ENCODE measurements around the gene ZP2. TPM values are rescaled to one million over a fixed set of nuclear protein-coding genes. Genes with fewer than 3 reads are reported as not detected.

ZP2 gene
- total RNA-seq, 2 donors from 2014 or later, result not detected

GRCh38 chr16:21228361-21228872 is 17.0 kb upstream of the ZP2 start:
- H3K27ac Mint-ChIP-seq, result no peak overlapping the region
- no peaks in the 10 kb centered on the region for H3K4me1 Mint-ChIP-seq (ENCODE audit: low read depth in 2 of 2)
- H3K27me3 Mint-ChIP-seq, result peaks cover 42 to 75% of the 10 kb centered on the region in 2 donors
- DNase-seq (ENCODE audit: low spot score) (no peak), ATAC-seq (no peak)
- no peaks in the 10 kb centered on the region for H3K9me3 Mint-ChIP-seq
- no peak overlapping the region for H3K4me3 Mint-ChIP-seq
- no peaks in the 10 kb centered on the region for H3K36me3 Mint-ChIP-seq

DNA sequence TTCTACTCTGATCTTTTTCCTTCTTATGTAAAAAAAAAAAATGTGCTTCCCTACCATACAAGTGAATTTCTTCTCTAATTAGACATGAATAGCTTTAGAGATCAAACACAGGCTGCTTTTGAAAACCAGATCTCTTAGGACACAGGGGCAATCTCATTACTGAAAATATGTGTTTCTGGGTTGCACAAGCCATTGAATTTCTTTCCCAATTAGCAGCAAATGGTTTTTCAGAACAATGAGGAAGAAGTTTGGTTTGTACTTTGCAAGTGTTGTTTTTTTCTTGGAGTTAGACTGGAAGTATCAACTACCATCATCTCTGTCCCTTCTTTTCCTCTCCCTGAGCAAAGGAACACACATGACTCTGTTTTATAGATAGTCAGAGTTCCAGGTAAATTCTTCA is 16.5 kb upstream of the ZP2 start:
- H3K4me1 Mint-ChIP-seq (ENCODE audit: low read depth in 2 of 2), result no peaks in the 10 kb centered on the region
- no peak for ATAC-seq
- peaks cover 43 to 73% of the 10 kb centered on the region in 2 donors for H3K27me3 Mint-ChIP-seq
- no peak overlapping the region for H3K27ac Mint-ChIP-seq
- no peak overlapping the region for H3K4me3 Mint-ChIP-seq
- H3K9me3 Mint-ChIP-seq, result no peaks in the 10 kb centered on the region
- DNase-seq (ENCODE audit: low spot score), result no peak
- no peaks in the 10 kb centered on the region for H3K36me3 Mint-ChIP-seq

GRCh38 chr16:21226749-21227148 is 15.4 kb upstream of the ZP2 start:
- Mint-ChIP-seq H3K27ac (no peak overlapping the region), H3K9me3 (no peaks in the 10 kb centered on the region), H3K27me3 (peaks cover 47 to 67% of the 10 kb centered on the region in 2 donors), H3K4me3 (no peak overlapping the region), H3K4me1 (ENCODE audit: low read depth in 2 of 2) (no peaks in the 10 kb centered on the region), H3K36me3 (no peaks in the 10 kb centered on the region)
- ATAC-seq (no peak), DNase-seq (ENCODE audit: low spot score) (no peak)

GRCh38 chr16:21224800-21225199 is 13.4 kb upstream of the ZP2 start:
- Mint-ChIP-seq H3K4me1 (ENCODE audit: low read depth in 2 of 2) (no peaks in the 10 kb centered on the region), H3K27ac (no peak overlapping the region), H3K36me3 (no peaks in the 10 kb centered on the region), H3K27me3 (peaks cover 51 to 66% of the 10 kb centered on the region in 2 donors), H3K4me3 (no peak overlapping the region), H3K9me3 (no peaks in the 10 kb centered on the region)
- no peak for DNase-seq (ENCODE audit: low spot score)
- ATAC-seq, result no peak

DNA sequence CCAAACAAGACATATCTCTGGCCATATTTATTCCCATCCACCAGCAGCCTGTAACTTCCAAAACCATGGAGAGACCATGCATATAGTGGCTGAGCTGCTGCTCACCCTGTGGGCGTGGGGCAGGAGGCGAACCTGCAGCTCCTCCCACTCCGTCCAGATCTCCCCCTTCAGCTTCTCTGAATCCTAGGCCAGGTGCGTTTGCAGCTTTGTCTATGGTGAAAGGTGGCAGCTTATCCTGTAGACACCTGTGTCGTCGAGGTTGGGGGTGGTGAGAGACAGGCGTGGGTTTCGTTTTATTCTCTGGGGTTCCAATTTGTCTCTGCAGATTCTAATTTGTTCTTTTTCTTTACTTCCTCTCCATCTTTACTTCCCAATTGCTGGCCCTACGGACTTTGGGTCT is 12.4 kb upstream of the ZP2 start:
- no peak for ATAC-seq
- H3K27ac Mint-ChIP-seq, result no peak overlapping the region
- H3K4me3 Mint-ChIP-seq, result no peak overlapping the region
- H3K27me3 Mint-ChIP-seq, result peaks cover 48 to 56% of the 10 kb centered on the region in 2 donors
- H3K4me1 Mint-ChIP-seq (ENCODE audit: low read depth in 2 of 2), result no peaks in the 10 kb centered on the region
- H3K36me3 Mint-ChIP-seq, result no peaks in the 10 kb centered on the region
- no peak for DNase-seq (ENCODE audit: low spot score)
- H3K9me3 Mint-ChIP-seq, result no peaks in the 10 kb centered on the region

DNA sequence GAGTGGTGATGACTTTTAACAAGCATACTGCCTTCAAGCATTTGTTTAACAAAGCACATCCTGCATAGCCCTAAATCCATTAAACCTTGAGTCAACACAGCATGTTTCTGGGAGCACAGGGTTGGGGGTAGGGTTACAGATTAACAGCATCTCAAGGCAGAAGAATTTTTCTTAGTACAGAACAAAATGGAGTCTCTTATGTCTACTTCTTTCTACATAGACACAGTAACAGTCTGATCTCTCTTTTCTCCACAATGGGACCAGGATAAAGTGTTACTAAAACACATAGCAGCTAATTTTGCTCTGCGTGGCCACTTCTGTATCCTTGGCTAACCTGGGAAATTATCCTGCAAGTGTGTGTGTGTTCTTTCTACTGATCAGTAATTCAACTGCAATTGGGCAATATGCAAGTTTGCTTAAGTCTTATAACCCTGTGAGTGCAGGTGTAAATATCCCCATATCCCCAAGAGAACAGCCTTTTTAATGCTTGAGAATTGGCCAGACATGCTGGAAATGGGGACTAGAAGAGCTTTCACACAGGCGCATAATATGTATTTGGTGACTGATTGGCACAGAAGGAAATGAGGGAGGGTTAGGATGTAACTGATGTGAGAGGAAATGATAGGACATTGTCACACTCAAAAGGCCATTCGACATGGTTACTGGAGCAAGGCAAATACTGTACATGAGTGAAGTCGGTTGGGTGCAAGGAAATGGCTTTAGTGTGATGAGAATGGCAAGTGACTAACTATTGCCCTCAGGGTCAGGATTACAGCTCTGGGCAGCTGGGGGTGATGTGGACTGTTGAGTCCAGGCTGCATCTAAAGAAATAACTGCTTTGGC is 11.3 kb upstream of the ZP2 start:
- Mint-ChIP-seq H3K9me3 (no peaks in the 10 kb centered on the region), H3K27ac (no peak overlapping the region), H3K4me1 (ENCODE audit: low read depth in 2 of 2) (no peaks in the 10 kb centered on the region), H3K36me3 (no peaks in the 10 kb centered on the region), H3K27me3 (peaks cover 40 to 45% of the 10 kb centered on the region in 2 donors), H3K4me3 (no peak overlapping the region)
- ATAC-seq (no peak), DNase-seq (ENCODE audit: low spot score) (no peak)

DNA sequence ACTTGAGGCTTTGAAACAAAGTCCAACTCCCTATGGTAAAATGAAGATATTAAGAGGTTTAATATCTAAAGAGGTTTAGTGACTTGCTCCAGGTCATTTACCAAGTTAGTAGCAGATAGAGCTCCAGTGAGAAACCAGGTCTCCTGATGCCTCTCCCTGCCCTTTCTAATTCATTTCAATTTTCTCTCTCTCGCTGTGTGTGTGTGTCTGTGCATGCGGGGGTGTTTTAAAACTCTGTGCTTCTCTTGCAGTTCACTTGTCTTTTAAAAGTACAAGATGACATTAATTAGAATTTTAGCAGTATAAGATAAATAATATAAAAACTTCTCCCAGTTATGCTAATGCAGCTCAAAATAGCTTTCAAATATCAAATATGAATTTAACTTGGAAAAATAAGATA is 8.2 kb upstream of the ZP2 start:
- H3K36me3 Mint-ChIP-seq, result no peaks in the 10 kb centered on the region
- H3K27ac Mint-ChIP-seq, result no peak overlapping the region
- no peaks in the 10 kb centered on the region for H3K4me1 Mint-ChIP-seq (ENCODE audit: low read depth in 2 of 2)
- H3K27me3 Mint-ChIP-seq, result peaks cover 29 to 35% of the 10 kb centered on the region in 2 donors
- no peaks in the 10 kb centered on the region for H3K9me3 Mint-ChIP-seq
- DNase-seq (ENCODE audit: low spot score), result no peak
- no peak for ATAC-seq
- H3K4me3 Mint-ChIP-seq, result no peak overlapping the region

- Mint-ChIP-seq H3K4me1 (ENCODE audit: low read depth in 2 of 2) (no peaks in the 10 kb centered on the region), H3K27ac (no peak overlapping the region), H3K9me3 (no peaks in the 10 kb centered on the region), H3K36me3 (no peaks in the 10 kb centered on the region), H3K4me3 (no peak overlapping the region), H3K27me3 (peaks cover 25 to 26% of the 10 kb centered on the region in 2 donors)
- DNase-seq (ENCODE audit: low spot score) (no peak), ATAC-seq (no peak)
These were observed 6.8 kb upstream of the ZP2 start for GRCh38 chr16:21218153-21218552.

DNA sequence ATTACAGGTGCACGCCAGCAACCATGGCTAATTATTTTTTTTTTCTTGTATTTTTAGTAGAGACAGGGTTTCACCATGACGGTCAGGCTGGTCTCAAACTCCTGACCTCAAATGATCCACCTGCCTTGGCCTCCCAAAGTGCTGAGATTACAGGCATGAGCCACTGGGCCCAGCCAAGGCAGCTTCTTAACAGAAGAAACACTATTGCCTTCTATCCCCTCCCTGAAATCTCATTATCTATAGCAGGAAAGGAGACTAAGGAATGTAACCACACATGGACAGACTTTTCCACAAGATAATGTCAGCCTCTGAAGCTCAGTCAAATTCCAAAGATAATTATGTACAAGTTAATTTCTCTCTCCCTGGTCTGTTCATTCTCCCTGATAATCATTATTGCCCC is 5.7 kb upstream of the ZP2 start:
- Mint-ChIP-seq H3K27me3 (peaks cover 18 to 21% of the 10 kb centered on the region in 2 donors), H3K4me1 (ENCODE audit: low read depth in 2 of 2) (no peaks in the 10 kb centered on the region), H3K36me3 (no peaks in the 10 kb centered on the region), H3K4me3 (no peak overlapping the region), H3K27ac (no peak overlapping the region), H3K9me3 (no peaks in the 10 kb centered on the region)
- no peak for DNase-seq (ENCODE audit: low spot score)
- ATAC-seq, result no peak

DNA sequence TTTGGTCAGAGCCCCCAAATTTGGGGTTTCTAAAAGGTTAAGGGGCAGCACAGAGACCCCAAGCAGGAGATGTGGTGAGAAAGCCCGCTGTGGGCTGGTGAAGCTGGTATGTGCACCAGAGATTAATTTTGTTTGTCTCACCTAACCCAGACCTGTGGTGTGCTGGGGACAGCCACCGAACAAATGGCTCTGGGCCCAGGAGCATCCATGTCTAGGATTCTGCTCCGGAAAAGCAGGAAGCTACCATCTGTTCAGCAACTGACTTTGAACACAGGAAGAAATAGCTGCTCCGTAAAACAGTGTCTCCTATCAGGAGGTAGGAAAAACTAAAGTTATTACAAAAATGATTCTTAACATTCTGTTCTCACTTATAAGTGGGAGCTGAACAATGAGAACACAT is 2.7 kb upstream of the ZP2 start:
- DNase-seq (ENCODE audit: low spot score) (no peak), ATAC-seq (no peak)
- Mint-ChIP-seq H3K36me3 (no peaks in the 10 kb centered on the region), H3K9me3 (no peaks in the 10 kb centered on the region), H3K4me3 (no peak overlapping the region), H3K27ac (no peak overlapping the region), H3K27me3 (peaks cover 12 to 15% of the 10 kb centered on the region in 2 donors), H3K4me1 (ENCODE audit: low read depth in 2 of 2) (no peaks in the 10 kb centered on the region)

GRCh38 chr16:21208446-21209230 is 2.7 kb downstream of the ZP2 start:
- no peak for ATAC-seq
- H3K4me3 Mint-ChIP-seq, result no peak overlapping the region

GRCh38 chr16:21206550-21206949 is 4.8 kb downstream of the ZP2 start:
- ATAC-seq, result no peak
- H3K27ac Mint-ChIP-seq, result no peak overlapping the region
- H3K9me3 Mint-ChIP-seq, result no peaks in the 10 kb centered on the region
- H3K36me3 Mint-ChIP-seq, result no peaks in the 10 kb centered on the region
- H3K4me3 Mint-ChIP-seq, result no peak overlapping the region
- DNase-seq (ENCODE audit: low spot score), result no peak
- H3K27me3 Mint-ChIP-seq, result peaks cover 20 to 32% of the 10 kb centered on the region in 2 donors
- H3K4me1 Mint-ChIP-seq (ENCODE audit: low read depth in 2 of 2), result no peaks in the 10 kb centered on the region

More at GRCh38 chr16:21208446-21209230, 2.7 kb downstream of the ZP2 start:
- H3K27ac Mint-ChIP-seq, result no peak overlapping the region
- no peaks in the 10 kb centered on the region for H3K9me3 Mint-ChIP-seq
- DNase-seq (ENCODE audit: low spot score), result no peak
- peaks cover 17 to 18% of the 10 kb centered on the region in 2 donors for H3K27me3 Mint-ChIP-seq
- no peaks in the 10 kb centered on the region for H3K36me3 Mint-ChIP-seq
- no peaks in the 10 kb centered on the region for H3K4me1 Mint-ChIP-seq (ENCODE audit: low read depth in 2 of 2)

DNA sequence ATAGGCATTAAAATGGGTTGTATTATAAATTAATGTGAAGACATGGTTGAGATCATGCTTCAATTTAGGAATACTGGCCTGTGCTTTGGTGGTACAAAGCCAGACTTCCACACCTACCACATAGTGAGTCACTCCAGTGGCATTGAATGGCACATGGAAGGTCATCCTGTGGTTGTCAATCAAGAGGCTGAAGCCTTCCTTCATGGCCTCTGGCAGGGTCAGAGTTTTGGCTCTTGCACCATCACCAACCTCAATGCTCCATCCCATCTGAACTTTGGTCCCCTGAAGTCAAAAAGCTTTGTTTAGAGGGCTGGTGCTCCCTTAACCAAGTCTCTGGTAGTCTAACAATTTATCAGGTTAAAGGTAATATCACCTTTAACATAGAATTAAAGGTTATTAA is 6.1 kb downstream of the ZP2 start:
- Mint-ChIP-seq H3K9me3 (no peaks in the 10 kb centered on the region), H3K4me3 (no peak overlapping the region), H3K27me3 (peaks cover 24 to 30% of the 10 kb centered on the region in 2 donors), H3K4me1 (ENCODE audit: low read depth in 2 of 2) (no peaks in the 10 kb centered on the region), H3K36me3 (no peaks in the 10 kb centered on the region), H3K27ac (no peak overlapping the region)
- DNase-seq (ENCODE audit: low spot score), result no peak
- no peak for ATAC-seq

- ATAC-seq (no peak), DNase-seq (ENCODE audit: low spot score) (no peak)
- Mint-ChIP-seq H3K9me3 (no peaks in the 10 kb centered on the region), H3K4me3 (no peak overlapping the region), H3K27ac (no peak overlapping the region), H3K36me3 (no peaks in the 10 kb centered on the region), H3K4me1 (ENCODE audit: low read depth in 2 of 2) (no peaks in the 10 kb centered on the region), H3K27me3 (peaks cover 32 to 36% of the 10 kb centered on the region in 2 donors)
These were observed 8.1 kb downstream of the ZP2 start for GRCh38 chr16:21203155-21203797.

All from natural killer cell treated with Interleukin-12 subunit alpha and Interleukin-12 subunit beta and Interleukin-15 and Interleukin-18, amount 100 ng/mL, for 72 hours (primary cell).